ENCODE data around the gene CDH24. TPM values are rescaled to one million over a fixed set of nuclear protein-coding genes. Genes with fewer than 3 reads are reported as not detected.

CDH24 gene
- total and polyA plus RNA-seq, 9 of the 15 experiments (the other 6 are each of a cell fraction or from before 2014, with no cell fraction given), result 0.04 to 16.2 (median 4.9) TPM

GRCh38 chr14:23034498-23035302, 22.6 kb downstream of the CDH24 start, which contains the start of gene PSMB5 (continued):
- TF ChIP-seq POU5F1 (IDR thresholded peaks at IDR 0.05; ENCODE audit: borderline replicate concordance, low read depth, low read length, partially characterized antibody), result no peak
- TF ChIP-seq TEAD4 (IDR thresholded peaks at IDR 0.05; ENCODE audit: low read length), result peak; percentile 23; the same call in 1 of the 2 replicates
- TF ChIP-seq TEAD4 (CRISPR knock-in tag; IDR thresholded peaks at IDR 0.05; ENCODE audit: borderline replicate concordance), result no peak
- TF ChIP-seq FOXP4 (CRISPR knock-in tag; IDR thresholded peaks at IDR 0.05; ENCODE audit: borderline replicate concordance), result no peak
- peak; percentile 82; the same call in 1 of the 2 replicates for TF ChIP-seq FOXJ2 (tag; IDR thresholded peaks at IDR 0.05)
- TF ChIP-seq RAD51 (IDR thresholded peaks at IDR 0.05; ENCODE audit: borderline replicate concordance, low read depth), result no peak
- no peak for TF ChIP-seq ZNF445 (CRISPR knock-in tag; IDR thresholded peaks at IDR 0.05; ENCODE audit: low read depth)
- TF ChIP-seq FOS (IDR thresholded peaks at IDR 0.05; ENCODE audit: extremely low read depth, insufficient read length), result no peak
- TF ChIP-seq ELF2 (CRISPR knock-in tag; IDR thresholded peaks at IDR 0.05), result no peak
- TF ChIP-seq MCM7 (IDR thresholded peaks at IDR 0.05), result no peak
- TF ChIP-seq XRCC3 (IDR thresholded peaks at IDR 0.05), result no peak
- TF ChIP-seq USF1 (CRISPR knock-in tag; IDR thresholded peaks at IDR 0.05), result no peak
- TF ChIP-seq TGIF2 (CRISPR knock-in tag; IDR thresholded peaks at IDR 0.05), result no peak
- no peak for TF ChIP-seq PHB (CRISPR knock-in tag; IDR thresholded peaks at IDR 0.05)
- TF ChIP-seq BRD4 (IDR thresholded peaks at IDR 0.05), result 0 out of 2 replicates have a peak, but pooled peaks have one; percentile 37
- no peak for TF ChIP-seq GATAD2B (IDR thresholded peaks at IDR 0.05; ENCODE audit: borderline replicate concordance)
- no peak; the same call in 1 of the 2 replicates for TF ChIP-seq ATF6 (CRISPR knock-in tag; IDR thresholded peaks at IDR 0.05)
- peak; percentile 4 for TF ChIP-seq CTCFL (IDR thresholded peaks at IDR 0.05; ENCODE audit: borderline replicate concordance, insufficient read depth, low read depth, low read length, poor library complexity, severe bottlenecking)
